Uterus (tissue), 2 donors: Measurements from ENCODE around the gene KCNMA1.

Experiments
- POLR2A ChIP-seq, 2 donors: fragments of 450-650 bp; IDR thresholded peaks; one replicate each; pipeline ENCODE4 v1.6.1; 2016; ENCODE audit warnings: antibody characterized with exemption in 2 of 2, mild to moderate bottlenecking in 1 of 2, moderate library complexity in 1 of 2
- TF ChIP-seq, protein P1 (sequence below), 4 experiments: fragments of 200-600 bp in 2 of 4; fragments of 450-650 bp in 2 of 4; sonication (generic) in 2 of 4; IDR thresholded peaks; one replicate each; pipeline ENCODE4 v1.5.1; 2016 to 2019; ENCODE audit warnings: antibody characterized with exemption in 4 of 4, mild to moderate bottlenecking in 2 of 4, moderate library complexity in 1 of 4

DNA sequence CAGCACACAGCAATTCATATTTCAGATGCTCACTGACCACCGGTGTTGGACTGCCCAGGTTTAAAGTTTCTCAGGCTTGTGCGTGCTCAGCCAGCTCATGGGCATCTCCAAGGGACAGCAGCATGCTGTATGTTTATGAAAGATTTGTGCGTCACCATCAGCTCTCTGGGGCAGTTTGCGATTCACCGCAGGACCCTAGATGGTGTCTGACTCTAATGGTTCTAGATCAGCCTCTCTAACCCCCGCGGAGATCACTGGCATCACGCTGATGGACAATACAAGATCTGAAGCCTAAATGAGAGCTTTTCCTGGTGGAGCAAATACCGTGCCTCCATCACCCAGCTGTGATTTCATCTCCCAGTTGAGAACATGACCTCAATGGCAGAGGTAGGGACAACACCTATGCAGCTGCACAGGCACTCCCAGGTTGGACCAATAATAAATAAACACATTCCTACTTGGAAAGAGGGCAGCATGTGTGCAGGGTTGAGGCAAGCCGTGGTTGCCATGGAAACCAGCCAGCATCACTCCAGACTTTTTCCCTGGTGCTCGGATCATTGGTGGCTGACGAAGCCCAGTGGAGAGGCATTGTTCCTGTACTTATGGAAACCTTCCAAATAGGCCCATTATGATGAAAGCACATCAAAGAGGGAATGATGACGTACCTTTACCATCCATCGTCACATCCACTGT is 253.6 kb downstream of the KCNMA1 start:
- TF ChIP-seq, protein P1, sequence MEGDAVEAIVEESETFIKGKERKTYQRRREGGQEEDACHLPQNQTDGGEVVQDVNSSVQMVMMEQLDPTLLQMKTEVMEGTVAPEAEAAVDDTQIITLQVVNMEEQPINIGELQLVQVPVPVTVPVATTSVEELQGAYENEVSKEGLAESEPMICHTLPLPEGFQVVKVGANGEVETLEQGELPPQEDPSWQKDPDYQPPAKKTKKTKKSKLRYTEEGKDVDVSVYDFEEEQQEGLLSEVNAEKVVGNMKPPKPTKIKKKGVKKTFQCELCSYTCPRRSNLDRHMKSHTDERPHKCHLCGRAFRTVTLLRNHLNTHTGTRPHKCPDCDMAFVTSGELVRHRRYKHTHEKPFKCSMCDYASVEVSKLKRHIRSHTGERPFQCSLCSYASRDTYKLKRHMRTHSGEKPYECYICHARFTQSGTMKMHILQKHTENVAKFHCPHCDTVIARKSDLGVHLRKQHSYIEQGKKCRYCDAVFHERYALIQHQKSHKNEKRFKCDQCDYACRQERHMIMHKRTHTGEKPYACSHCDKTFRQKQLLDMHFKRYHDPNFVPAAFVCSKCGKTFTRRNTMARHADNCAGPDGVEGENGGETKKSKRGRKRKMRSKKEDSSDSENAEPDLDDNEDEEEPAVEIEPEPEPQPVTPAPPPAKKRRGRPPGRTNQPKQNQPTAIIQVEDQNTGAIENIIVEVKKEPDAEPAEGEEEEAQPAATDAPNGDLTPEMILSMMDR (IDR thresholded peaks at IDR 0.05) = no peak
- TF ChIP-seq POLR2A (IDR thresholded peaks at IDR 0.05) = no peak
